DOHH2 (cell line): ENCODE results near the gene NRAP.

Experiments
- H3F3A ChIP-seq: fragments of 200-600 bp; sonication (generic), shearing (Covaris generic); 2 replicates; pipeline ENCODE4 v1.6.0; 2016; ENCODE audit warnings: antibody characterized with exemption, mild to moderate bottlenecking; ENCODE audit not compliant: control insufficient read depth, insufficient read depth
- H3K27ac ChIP-seq: fragments of 200-600 bp; sonication (generic); 2 replicates; pipeline ENCODE4 v1.5.1; 2014; ENCODE audit warnings: low read depth, mild to moderate bottlenecking, low read length, moderate library complexity
- H3K27me3 ChIP-seq: fragments of 200-600 bp; sonication (generic); 2 replicates; pipeline ENCODE4 v1.6.1; 2014; ENCODE audit warnings: mild to moderate bottlenecking, low read length, mixed read lengths; ENCODE audit not compliant: control insufficient read depth
- H3K36me3 ChIP-seq: fragments of 200-600 bp; sonication (generic); 2 replicates; pipeline ENCODE4 v1.6.1; 2014; ENCODE audit warnings: mild to moderate bottlenecking, low read length, moderate library complexity, mixed read lengths; ENCODE audit not compliant: control insufficient read depth
- H3K4me1 ChIP-seq: fragments of 200-600 bp; sonication (generic); 2 replicates; pipeline ENCODE4 v1.6.1; 2014; ENCODE audit warnings: mild to moderate bottlenecking, low read length, mixed read lengths; ENCODE audit not compliant: control insufficient read depth
- H3K4me2 ChIP-seq: fragments of 200-600 bp; sonication (generic); 2 replicates; pipeline ENCODE4 v1.6.0; 2014; ENCODE audit warnings: mild to moderate bottlenecking, low read length, moderate library complexity
- H3K4me3 ChIP-seq: fragments of 200-600 bp; sonication (generic); 2 replicates; pipeline ENCODE4 v1.5.1; 2014; ENCODE audit warnings: mild to moderate bottlenecking, low read length, mixed read lengths
- H3K79me2 ChIP-seq: fragments of 200-600 bp; sonication (generic); 2 replicates; pipeline ENCODE4 v1.6.1; 2014; ENCODE audit warnings: mild to moderate bottlenecking, low read length, mixed read lengths; ENCODE audit not compliant: control insufficient read depth
- H3K9me2 ChIP-seq: fragments of 200-600 bp; sonication (generic); replicated peaks from 2 replicates; pipeline ENCODE4 v1.6.1; 2014; ENCODE audit warnings: mild to moderate bottlenecking, low read length, mixed read lengths; ENCODE audit not compliant: control insufficient read depth
- H3K9me3 ChIP-seq: fragments of 200-600 bp; sonication (generic); 2 replicates; pipeline ENCODE4 v1.6.1; 2014; ENCODE audit warnings: antibody characterized with exemption, low read length, mixed read lengths; ENCODE audit not compliant: control insufficient read depth, insufficient read depth
- H4K20me1 ChIP-seq: fragments of 200-600 bp; sonication (generic); 2 replicates; pipeline ENCODE4 v1.6.0; 2014; ENCODE audit warnings: low read depth, mild to moderate bottlenecking, antibody characterized with exemption, low read length, moderate library complexity; ENCODE audit not compliant: control insufficient read depth, insufficient read depth
- EZH2phosphoT487 ChIP-seq: fragments of 200-600 bp; sonication (generic); IDR thresholded peaks from 2 replicates; pipeline ENCODE4 v1.6.1; 2017; ENCODE audit warnings: borderline replicate concordance, mild to moderate bottlenecking, antibody characterized with exemption, low read length, moderate library complexity, mixed read lengths
- TF ChIP-seq, protein P1 (sequence below): fragments of 200-600 bp; sonication (generic); IDR thresholded peaks from one replicate; pipeline ENCODE4 v1.5.1; 2014; ENCODE audit warnings: antibody characterized with exemption, mild to moderate bottlenecking, low read depth, low read length; ENCODE audit not compliant: poor library complexity, severe bottlenecking

The NRAP gene

DNA sequence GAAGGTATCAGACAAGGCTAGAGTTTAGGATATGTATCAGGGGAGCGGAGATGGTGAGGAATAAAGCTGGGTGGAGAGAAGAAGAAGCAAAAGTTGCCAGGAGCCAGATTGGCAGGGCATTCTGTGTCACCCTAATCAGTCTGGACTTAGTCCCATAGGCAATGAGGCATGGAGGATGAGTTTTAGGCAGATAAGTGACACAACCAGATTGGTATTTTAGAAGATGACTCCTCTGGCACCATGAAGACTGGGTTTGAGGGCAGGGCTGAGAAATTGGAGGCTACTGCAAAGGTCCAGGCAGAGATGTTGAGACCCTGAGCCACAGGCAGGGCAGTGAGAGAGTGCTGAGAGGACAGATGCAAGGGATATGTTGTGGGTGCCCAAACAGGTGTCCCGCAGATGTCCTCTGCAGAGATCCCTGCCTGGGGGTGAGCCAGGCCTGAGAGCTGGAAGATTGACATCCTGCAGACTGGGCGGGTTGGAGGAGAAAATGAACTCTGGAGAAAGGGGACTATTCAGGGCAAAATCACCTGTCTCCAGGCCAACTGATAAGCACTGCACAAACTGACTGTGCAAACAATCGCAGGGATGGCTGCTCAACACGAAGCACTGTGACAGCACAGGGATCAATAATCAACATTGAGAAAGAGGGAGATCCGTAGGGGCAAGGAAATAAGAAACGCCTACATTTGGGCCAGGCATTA is 122.8 kb downstream of the NRAP start:
- Histone ChIP-seq H3K4me1 (no peaks in the 10 kb centered on the region), H3K27ac (no peak overlapping the region)

DNA sequence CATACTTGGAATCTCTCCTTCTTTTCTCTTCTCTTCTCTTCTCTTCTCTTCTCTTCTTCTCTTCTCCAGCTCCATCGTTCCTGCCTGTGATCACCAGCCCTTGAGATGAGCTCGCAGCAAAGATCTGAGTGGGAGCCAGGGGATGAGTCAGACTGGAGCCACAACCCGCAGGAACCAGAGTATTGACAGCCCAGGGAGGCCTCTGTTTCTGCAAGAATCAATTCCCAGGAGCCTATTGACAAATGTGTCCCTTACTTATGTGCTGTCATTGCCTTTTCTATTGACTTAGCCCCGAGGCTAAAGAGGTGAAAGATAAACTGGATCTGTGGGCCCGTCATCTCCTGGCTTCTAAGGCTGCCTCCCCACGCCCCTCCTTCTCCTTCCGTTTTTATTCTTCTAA is 124.1 kb downstream of the NRAP start:
- H3K36me3 ChIP-seq, result no peaks in the 10 kb centered on the region
- no peak overlapping the region for H3K4me2 ChIP-seq
- H3K27ac ChIP-seq, result no peak overlapping the region
- TF ChIP-seq, protein P1, sequence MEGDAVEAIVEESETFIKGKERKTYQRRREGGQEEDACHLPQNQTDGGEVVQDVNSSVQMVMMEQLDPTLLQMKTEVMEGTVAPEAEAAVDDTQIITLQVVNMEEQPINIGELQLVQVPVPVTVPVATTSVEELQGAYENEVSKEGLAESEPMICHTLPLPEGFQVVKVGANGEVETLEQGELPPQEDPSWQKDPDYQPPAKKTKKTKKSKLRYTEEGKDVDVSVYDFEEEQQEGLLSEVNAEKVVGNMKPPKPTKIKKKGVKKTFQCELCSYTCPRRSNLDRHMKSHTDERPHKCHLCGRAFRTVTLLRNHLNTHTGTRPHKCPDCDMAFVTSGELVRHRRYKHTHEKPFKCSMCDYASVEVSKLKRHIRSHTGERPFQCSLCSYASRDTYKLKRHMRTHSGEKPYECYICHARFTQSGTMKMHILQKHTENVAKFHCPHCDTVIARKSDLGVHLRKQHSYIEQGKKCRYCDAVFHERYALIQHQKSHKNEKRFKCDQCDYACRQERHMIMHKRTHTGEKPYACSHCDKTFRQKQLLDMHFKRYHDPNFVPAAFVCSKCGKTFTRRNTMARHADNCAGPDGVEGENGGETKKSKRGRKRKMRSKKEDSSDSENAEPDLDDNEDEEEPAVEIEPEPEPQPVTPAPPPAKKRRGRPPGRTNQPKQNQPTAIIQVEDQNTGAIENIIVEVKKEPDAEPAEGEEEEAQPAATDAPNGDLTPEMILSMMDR, result no peak
- TF ChIP-seq EZH2phosphoT487, result no peak
- H3K4me1 ChIP-seq, result no peaks in the 10 kb centered on the region
- H3K9me3 ChIP-seq, result no peaks in the 10 kb centered on the region
- no peaks in the 10 kb centered on the region for H3K79me2 ChIP-seq
- H3K27me3 ChIP-seq, result no peaks in the 10 kb centered on the region
- no peaks in the 10 kb centered on the region for H4K20me1 ChIP-seq
- no peaks in the 10 kb centered on the region for H3K9me2 ChIP-seq
- no peak overlapping the region for H3K4me3 ChIP-seq
- no peaks in the 10 kb centered on the region for H3F3A ChIP-seq

More for the DNA sequence above, 122.8 kb downstream of the NRAP start:
- no peak overlapping the region for H3K4me3 ChIP-seq
- H3K79me2 ChIP-seq, result no peaks in the 10 kb centered on the region
- H4K20me1 ChIP-seq, result no peaks in the 10 kb centered on the region
- no peaks in the 10 kb centered on the region for H3K36me3 ChIP-seq
- no peaks in the 10 kb centered on the region for H3K9me2 ChIP-seq
- H3F3A ChIP-seq, result no peaks in the 10 kb centered on the region
- no peaks in the 10 kb centered on the region for H3K9me3 ChIP-seq
- no peak overlapping the region for H3K4me2 ChIP-seq
- H3K27me3 ChIP-seq, result no peaks in the 10 kb centered on the region
- TF ChIP-seq, protein P1, result no peak
- TF ChIP-seq EZH2phosphoT487, result no peak
